ENCODE results near the gene NR2F1-AS1. TPM values are rescaled to one million over a fixed set of nuclear protein-coding genes. Genes with fewer than 3 reads are reported as not detected.

NR2F1-AS1 gene
- total and polyA plus RNA-seq, 2 experiments from 2014 or later: 8.3 to 36.0 TPM

DNA sequence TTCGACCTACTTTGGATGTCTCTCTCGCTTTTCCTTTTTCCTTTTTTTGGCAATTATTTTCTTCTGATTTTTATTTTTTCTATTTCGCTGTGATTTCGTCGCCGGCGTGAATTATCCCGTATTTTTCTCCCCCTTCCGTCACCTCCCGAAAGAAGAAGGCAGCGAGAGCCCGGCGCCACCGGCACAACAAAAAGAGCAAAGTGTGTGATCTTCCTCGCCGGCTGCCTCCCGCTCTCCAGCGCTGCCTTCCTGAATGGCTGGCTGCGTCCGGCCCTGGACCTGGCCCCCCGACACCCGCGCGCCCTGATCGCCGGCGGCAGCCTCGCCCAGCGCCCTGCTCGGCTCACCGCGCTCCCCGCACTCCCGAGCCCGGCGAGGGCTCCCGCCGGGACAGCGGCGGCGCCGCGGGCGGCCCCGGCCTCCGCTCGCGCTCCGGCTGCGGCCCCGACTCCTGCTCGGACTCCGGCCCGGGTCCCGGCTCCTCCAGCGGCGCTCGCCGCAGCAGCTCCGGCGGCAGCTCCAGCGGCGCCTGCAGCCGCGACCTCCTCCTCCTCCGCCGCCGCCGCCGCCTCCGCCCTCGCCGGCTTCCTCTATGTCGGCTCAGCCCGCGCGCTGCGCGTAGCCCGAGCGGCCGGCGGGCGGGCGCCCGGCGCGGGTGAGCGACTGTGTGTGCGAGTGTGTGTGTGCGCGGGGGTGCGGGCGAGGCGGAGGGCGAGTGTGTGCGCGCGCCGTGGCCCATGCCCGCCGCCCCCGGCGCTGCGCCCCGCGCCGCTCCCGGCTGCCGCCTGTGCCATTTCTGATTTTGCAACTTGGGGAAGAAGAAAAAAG is 3.0 kb upstream of the NR2F1-AS1 start:
- H3K9ac ChIP-seq: peak overlapping the region; percentile 84
- H3K4me2 ChIP-seq (ENCODE audit: unreplicated experiment): peak overlapping the region; percentile 99
- peak overlapping the region; percentile 59 for H3K27ac ChIP-seq
- WGBS, 2 experiments (ENCODE audit: low coverage in 1 of 2, low lambda C conversion rate in 2 of 2, missing lambda C conversion rate in 2 of 2): 0 to 3% methylated on average over 33 to 92 of the region's 110 CpGs
- peaks cover 17% of the 10 kb centered on the region; the same call in 1 of the 2 replicates for H3K4me1 ChIP-seq (ENCODE audit: insufficient read depth)
- H4K20me1 ChIP-seq (ENCODE audit: insufficient read depth): no peaks in the 10 kb centered on the region
- no peaks in the 10 kb centered on the region for H3K36me3 ChIP-seq (ENCODE audit: low read depth)
- peak overlapping the region; percentile 88 for H2AFZ ChIP-seq
- no peaks in the 10 kb centered on the region for H3K9me3 ChIP-seq (ENCODE audit: low read depth)
- H3K27me3 ChIP-seq (replicated peaks; ENCODE audit: insufficient read depth): no peaks in the 10 kb centered on the region
- DNase-seq: peak; percentile 81
- H3K9me2 ChIP-seq (ENCODE audit: insufficient read depth): no peaks in the 10 kb centered on the region
- peaks cover 62% of the 10 kb centered on the region for H3K79me2 ChIP-seq (ENCODE audit: insufficient read depth)
- in situ Hi-C loops (cut with MboI): loop anchor here (10.0 to 25.0 kb wide), 2 partner anchors 331 to 1272 kb away; no protein-coding TSS in a partner anchor
- peak overlapping the region; percentile 98 for H3K4me3 ChIP-seq
- peaks cover 17% of the 10 kb centered on the region for H3F3A ChIP-seq (ENCODE audit: insufficient read depth)
- TF ChIP-seq EZH2 (IDR thresholded peaks at IDR 0.05; ENCODE audit: insufficient read depth, poor library complexity, severe bottlenecking): no peak

DNA sequence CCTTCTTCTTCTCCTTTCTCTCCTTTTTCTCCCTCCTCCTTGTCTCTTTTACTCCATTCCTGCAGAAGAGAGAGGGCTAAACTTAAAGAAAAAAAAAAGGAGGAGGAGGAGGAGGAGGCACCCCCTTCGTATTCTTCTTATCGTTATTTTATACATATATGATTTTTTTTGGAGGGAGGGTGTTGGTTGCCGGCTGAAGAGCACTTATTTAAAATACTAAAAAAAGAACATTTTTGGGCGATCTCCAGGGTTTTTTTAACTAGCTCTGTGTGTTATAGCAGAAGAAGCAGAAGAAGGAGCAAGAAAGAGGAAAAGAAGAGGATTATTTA is 2.4 kb upstream of the NR2F1-AS1 start:
- peaks cover 64% of the 10 kb centered on the region for H3K79me2 ChIP-seq (ENCODE audit: insufficient read depth)
- in situ Hi-C loops (cut with MboI): loop anchor here (10.0 to 25.0 kb wide), 2 partner anchors 331 to 1271 kb away; no protein-coding TSS in a partner anchor

DNA sequence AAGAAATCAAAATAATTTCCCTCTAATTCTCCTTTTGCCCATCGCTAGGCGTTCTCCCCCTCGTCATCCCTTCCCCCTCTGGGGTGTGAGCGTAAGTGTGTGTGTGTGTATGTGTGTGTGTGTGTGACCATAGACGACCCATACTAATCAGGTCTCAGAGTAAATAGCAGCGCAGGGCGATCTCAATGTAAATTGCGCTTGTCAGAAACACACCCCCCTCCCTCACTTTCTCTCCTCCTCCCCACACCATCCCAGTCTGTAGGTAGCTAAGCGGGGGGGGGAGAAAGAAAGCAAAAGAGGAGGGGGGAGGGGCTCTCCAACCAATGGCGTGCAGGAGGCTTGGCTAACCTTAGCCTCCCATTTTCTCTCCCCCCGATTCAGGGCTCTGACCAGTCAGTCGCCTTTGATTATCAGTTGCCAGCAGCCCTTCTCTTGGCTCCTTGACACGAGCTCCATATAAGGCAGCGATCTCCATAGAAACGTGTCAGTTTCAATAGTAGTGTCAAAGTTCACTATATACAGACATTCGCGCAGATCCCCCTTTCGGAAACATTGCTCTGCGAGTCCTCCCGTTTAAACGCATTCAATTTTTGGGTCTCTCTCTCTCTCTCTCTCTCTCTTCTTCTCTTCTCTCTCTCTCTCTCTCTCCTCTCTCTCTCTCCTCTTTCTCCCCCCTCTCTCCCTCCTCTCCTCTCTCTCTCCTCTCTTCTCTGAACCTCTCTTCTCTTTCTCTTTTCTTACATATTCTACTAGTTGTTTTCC is 1.8 kb upstream of the NR2F1-AS1 start, which contains the start of gene NR2F1:
Gene NR2F1 (plus strand): TSS at position 546 of the 762 bp plus-strand sequence. CDS start 1,802 bp downstream, outside the sequence.
- H2AFZ ChIP-seq: peak within 1 kb of the TSS; percentile 88
- in situ Hi-C loops (cut with MboI): loop anchor here (10.0 to 25.0 kb wide), 2 partner anchors 332 to 1271 kb away; no protein-coding TSS in a partner anchor
- WGBS, 2 experiments (ENCODE audit: low coverage in 1 of 2, low lambda C conversion rate in 2 of 2, missing lambda C conversion rate in 2 of 2): 3 to 5% methylated on average over 20 to 21 of the region's 21 CpGs

More for the DNA sequence above, 2.4 kb upstream of the NR2F1-AS1 start:
- Histone ChIP-seq H2AFZ (peak overlapping the region; percentile 88), H3K36me3 (ENCODE audit: low read depth) (no peaks in the 10 kb centered on the region), H3K9me2 (ENCODE audit: insufficient read depth) (no peaks in the 10 kb centered on the region), H3K27me3 (replicated peaks; ENCODE audit: insufficient read depth) (no peaks in the 10 kb centered on the region), H3K27ac (peak overlapping the region; percentile 59), H3K9ac (peak overlapping the region; percentile 84), H3K4me3 (peak overlapping the region; percentile 98), H3K4me2 (ENCODE audit: unreplicated experiment) (peak overlapping the region; percentile 99), H3F3A (ENCODE audit: insufficient read depth) (peaks cover 17% of the 10 kb centered on the region), H4K20me1 (ENCODE audit: insufficient read depth) (no peaks in the 10 kb centered on the region), H3K9me3 (ENCODE audit: low read depth) (no peaks in the 10 kb centered on the region), H3K4me1 (ENCODE audit: insufficient read depth) (peaks cover 19% of the 10 kb centered on the region; the same call in 1 of the 2 replicates)
- DNase-seq: no peak
- WGBS, 2 experiments (ENCODE audit: low coverage in 1 of 2, low lambda C conversion rate in 2 of 2, missing lambda C conversion rate in 2 of 2): 0 to 2% methylated on average over 3 to 4 of the region's 4 CpGs
- TF ChIP-seq EZH2 (IDR thresholded peaks at IDR 0.05; ENCODE audit: insufficient read depth, poor library complexity, severe bottlenecking) (no peak), EZH2phosphoT487 (IDR thresholded peaks at IDR 0.05; ENCODE audit: insufficient read depth, low read depth) (no peak)

DNA sequence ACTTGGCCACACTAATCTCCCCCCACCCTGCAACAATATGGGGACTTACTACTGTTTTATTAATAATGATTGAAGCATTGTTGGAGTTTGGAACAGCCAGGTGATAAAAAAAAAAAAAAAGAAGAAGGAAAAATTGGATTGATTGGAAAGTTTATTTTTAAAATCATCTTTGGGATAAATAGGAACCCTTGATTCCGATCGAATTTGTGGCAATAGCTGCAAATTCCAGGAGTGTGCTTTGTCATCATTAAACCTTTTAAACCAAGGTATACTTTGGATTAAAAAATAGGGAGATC is 1.1 kb upstream of the NR2F1-AS1 start:
- Histone ChIP-seq H3K4me3 (peak overlapping the region; percentile 98), H3K9ac (peak overlapping the region; percentile 84), H2AFZ (peak overlapping the region; percentile 88), H3K27me3 (replicated peaks; ENCODE audit: insufficient read depth) (no peaks in the 10 kb centered on the region), H3K9me3 (ENCODE audit: low read depth) (no peaks in the 10 kb centered on the region), H3K79me2 (ENCODE audit: insufficient read depth) (peaks cover 67% of the 10 kb centered on the region), H3K36me3 (ENCODE audit: low read depth) (no peaks in the 10 kb centered on the region), H3K4me1 (ENCODE audit: insufficient read depth) (peaks cover 18% of the 10 kb centered on the region; the same call in 1 of the 2 replicates), H4K20me1 (ENCODE audit: insufficient read depth) (no peaks in the 10 kb centered on the region), H3K9me2 (ENCODE audit: insufficient read depth) (no peaks in the 10 kb centered on the region), H3K27ac (peak overlapping the region; percentile 59), H3K4me2 (ENCODE audit: unreplicated experiment) (peak overlapping the region; percentile 99), H3F3A (ENCODE audit: insufficient read depth) (peaks cover 17% of the 10 kb centered on the region)
- DNase-seq: no peak
- WGBS, 2 experiments (ENCODE audit: low coverage in 1 of 2, low lambda C conversion rate in 2 of 2, missing lambda C conversion rate in 2 of 2): 0 to 2% methylated on average over 2 of the region's 2 CpGs
- TF ChIP-seq EZH2 (IDR thresholded peaks at IDR 0.05; ENCODE audit: insufficient read depth, poor library complexity, severe bottlenecking): no peak
- no peak for TF ChIP-seq EZH2phosphoT487 (IDR thresholded peaks at IDR 0.05; ENCODE audit: insufficient read depth, low read depth)
- in situ Hi-C loops (cut with MboI): loop anchor here (10.0 to 25.0 kb wide), 2 partner anchors 333 to 1270 kb away; no protein-coding TSS in a partner anchor

More for the DNA sequence above, 1.8 kb upstream of the NR2F1-AS1 start, which contains the start of gene NR2F1:
- no peaks in the 10 kb centered on the region for H4K20me1 ChIP-seq (ENCODE audit: insufficient read depth)
- peaks cover 67% of the 10 kb centered on the region for H3K79me2 ChIP-seq (ENCODE audit: insufficient read depth)
- no peak for TF ChIP-seq EZH2phosphoT487 (IDR thresholded peaks at IDR 0.05; ENCODE audit: insufficient read depth, low read depth)
- no peak for TF ChIP-seq EZH2 (IDR thresholded peaks at IDR 0.05; ENCODE audit: insufficient read depth, poor library complexity, severe bottlenecking)
- peak within 1 kb of the TSS; percentile 84 for H3K9ac ChIP-seq
- H3K9me2 ChIP-seq (ENCODE audit: insufficient read depth): no peaks in the 10 kb centered on the region
- peaks cover 17% of the 10 kb centered on the region for H3F3A ChIP-seq (ENCODE audit: insufficient read depth)
- H3K4me3 ChIP-seq: peak within 1 kb of the TSS; percentile 98
- peak within 1 kb of the TSS; percentile 99 for H3K4me2 ChIP-seq (ENCODE audit: unreplicated experiment)
- H3K27ac ChIP-seq: peak within 1 kb of the TSS; percentile 59
- H3K36me3 ChIP-seq (ENCODE audit: low read depth): no peaks in the 10 kb centered on the region
- no peaks in the 10 kb centered on the region for H3K27me3 ChIP-seq (replicated peaks; ENCODE audit: insufficient read depth)
- H3K4me1 ChIP-seq (ENCODE audit: insufficient read depth): peaks cover 19% of the 10 kb centered on the region; the same call in 1 of the 2 replicates
- DNase-seq: peak; percentile 91
- no peaks in the 10 kb centered on the region for H3K9me3 ChIP-seq (ENCODE audit: low read depth)
